Measurements from ENCODE around the gene IQCE. TPM values are rescaled to one million over a fixed set of nuclear protein-coding genes. Genes with fewer than 3 reads are reported as not detected.

The IQCE gene
- total RNA-seq, 1 experiment from 2014 or later, result 13.4 TPM

DNA sequence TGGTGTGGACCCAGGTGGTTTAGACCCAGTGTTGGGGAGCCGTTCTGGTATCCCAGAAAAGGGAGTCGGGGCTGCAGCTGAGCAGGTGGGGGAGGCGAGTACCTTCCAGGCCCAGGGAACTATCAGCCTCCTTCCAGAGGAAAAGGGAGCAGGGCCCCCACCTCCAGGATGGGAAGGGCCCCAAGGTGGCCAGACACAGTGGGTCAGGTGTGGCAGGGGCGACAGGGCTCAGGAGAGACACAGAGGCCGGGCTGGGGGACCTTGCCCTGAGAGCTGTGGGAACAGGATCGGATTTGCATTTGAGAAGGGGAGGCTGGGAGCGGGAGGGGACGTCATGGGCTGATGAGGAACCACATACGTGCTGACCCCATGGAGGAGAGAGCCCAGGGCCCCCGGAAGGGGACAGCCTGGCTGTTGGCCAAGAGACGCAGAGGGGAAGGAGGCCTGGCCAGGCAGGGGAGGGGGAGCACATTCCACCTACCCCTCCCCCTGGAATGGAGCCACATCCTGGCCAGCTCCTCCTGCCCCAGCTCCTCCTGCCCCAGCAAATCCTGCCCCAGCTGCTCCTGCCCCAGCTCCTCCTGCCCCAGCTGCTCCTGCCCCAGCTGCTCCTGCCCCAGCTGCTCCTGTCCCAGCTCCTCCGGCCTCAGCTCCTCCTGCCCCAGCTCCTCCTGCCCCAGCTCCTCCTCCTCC lies 63.3 kb downstream of the IQCE start:
- Mint-ChIP-seq H3K36me3 (ENCODE audit: insufficient read depth, unreplicated experiment) (no peaks in the 10 kb centered on the region), H3K4me1 (ENCODE audit: low read depth, unreplicated experiment) (peaks cover 13% of the 10 kb centered on the region), H3K27me3 (ENCODE audit: insufficient read depth, unreplicated experiment) (no peaks in the 10 kb centered on the region), H3K9me3 (ENCODE audit: unreplicated experiment) (no peaks in the 10 kb centered on the region), H3K27ac (ENCODE audit: unreplicated experiment) (peak overlapping the region; percentile 69), H3K4me3 (ENCODE audit: unreplicated experiment) (peak overlapping the region; percentile 16)
- no peak for TF ChIP-seq CTCF (IDR thresholded peaks at IDR 0.05; ENCODE audit: insufficient read depth in 1 of 2, low read depth in 1 of 2, low read length in 1 of 2, severe bottlenecking in 1 of 2, unreplicated experiment in 1 of 2)
- H3K36me3 ChIP-seq (ENCODE audit: control insufficient read depth, insufficient read depth, low read length), result no peaks in the 10 kb centered on the region
- intact Hi-C loops (cut with micrococcal nuclease; ENCODE audit: unreplicated experiment), result no loop called here
- BruUV-seq (replicated peaks), result no TSS peak
- H3K9me3 ChIP-seq, result no peaks in the 10 kb centered on the region
- peak overlapping the region; percentile 20; the same call in 1 of the 2 replicates for H3K4me3 ChIP-seq (ENCODE audit: low read depth, low read length)
- H3K4me1 ChIP-seq, result peaks cover 36% of the 10 kb centered on the region
- no peaks in the 10 kb centered on the region for H3K27me3 ChIP-seq (replicated peaks; ENCODE audit: control insufficient read depth, insufficient read depth, low read length)
- DNase-seq, result peak; percentile 56 to 93
- ChIA-PET POLR2A (interaction anchor here (0.6 to 1.1 kb wide), 4 partner anchors 9 to 26 kb away, joined by 3 to 16 read pairs (median 4); partner anchors contain the start of gene TTYH3), CTCF (interaction anchor here (0.6 to 1.0 kb wide), 4 partner anchors 9 to 135 kb away, joined by 3 to 10 read pairs (median 4); partner anchors contain the start of gene BRAT1)

GRCh38 chr7:2622869-2623697 lies 64.3 kb downstream of the IQCE start:
- Mint-ChIP-seq H3K4me1 (ENCODE audit: low read depth, unreplicated experiment) (peaks cover 7% of the 10 kb centered on the region), H3K27ac (ENCODE audit: unreplicated experiment) (no peak overlapping the region), H3K36me3 (ENCODE audit: insufficient read depth, unreplicated experiment) (no peaks in the 10 kb centered on the region), H3K9me3 (ENCODE audit: unreplicated experiment) (no peaks in the 10 kb centered on the region), H3K27me3 (ENCODE audit: insufficient read depth, unreplicated experiment) (no peaks in the 10 kb centered on the region), H3K4me3 (ENCODE audit: unreplicated experiment) (no peak overlapping the region)
- Histone ChIP-seq H3K9me3 (no peaks in the 10 kb centered on the region), H3K4me3 (ENCODE audit: low read depth, low read length) (0 out of 2 replicates have a peak overlapping the region, but pooled peaks have one; percentile 3), H3K4me1 (peaks cover 36% of the 10 kb centered on the region), H3K36me3 (ENCODE audit: control insufficient read depth, insufficient read depth, low read length) (no peaks in the 10 kb centered on the region), H3K27me3 (replicated peaks; ENCODE audit: control insufficient read depth, insufficient read depth, low read length) (no peaks in the 10 kb centered on the region)
- ChIA-PET POLR2A (interaction anchor here (1.1 kb wide), 2 partner anchors 8 to 14 kb away, joined by 3 to 4 read pairs; partner anchors contain the start of gene TTYH3), CTCF (interaction anchor here (0.6 to 1.0 kb wide), 2 partner anchors 8 to 20 kb away, joined by 3 to 10 read pairs; no protein-coding TSS in a partner anchor)
- intact Hi-C loops (cut with micrococcal nuclease; ENCODE audit: unreplicated experiment), result no loop called here
- BruUV-seq (replicated peaks), result no TSS peak
- TF ChIP-seq CTCF (IDR thresholded peaks at IDR 0.05; ENCODE audit: insufficient read depth in 1 of 2, low read depth in 1 of 2, low read length in 1 of 2, severe bottlenecking in 1 of 2, unreplicated experiment in 1 of 2), result no peak
- DNase-seq, result peak; percentile 60 to 88

GRCh38 chr7:2623698-2624014 lies 64.9 kb downstream of the IQCE start:
- Mint-ChIP-seq H3K4me3 (ENCODE audit: unreplicated experiment) (no peak overlapping the region), H3K4me1 (ENCODE audit: low read depth, unreplicated experiment) (peaks cover 7% of the 10 kb centered on the region), H3K36me3 (ENCODE audit: insufficient read depth, unreplicated experiment) (no peaks in the 10 kb centered on the region), H3K27me3 (ENCODE audit: insufficient read depth, unreplicated experiment) (no peaks in the 10 kb centered on the region), H3K9me3 (ENCODE audit: unreplicated experiment) (no peaks in the 10 kb centered on the region), H3K27ac (ENCODE audit: unreplicated experiment) (no peak overlapping the region)
- no peak for DNase-seq
- Histone ChIP-seq H3K27me3 (replicated peaks; ENCODE audit: control insufficient read depth, insufficient read depth, low read length) (no peaks in the 10 kb centered on the region), H3K4me1 (peaks cover 36% of the 10 kb centered on the region), H3K36me3 (ENCODE audit: control insufficient read depth, insufficient read depth, low read length) (no peaks in the 10 kb centered on the region), H3K9me3 (no peaks in the 10 kb centered on the region), H3K4me3 (ENCODE audit: low read depth, low read length) (no peak overlapping the region)
- ChIA-PET POLR2A (no interaction called here), CTCF (no interaction called here)
- intact Hi-C loops (cut with micrococcal nuclease; ENCODE audit: unreplicated experiment), result no loop called here
- BruUV-seq (replicated peaks), result no TSS peak
- no peak for TF ChIP-seq CTCF (IDR thresholded peaks at IDR 0.05; ENCODE audit: insufficient read depth in 1 of 2, low read depth in 1 of 2, low read length in 1 of 2, severe bottlenecking in 1 of 2, unreplicated experiment in 1 of 2)

Measured in Caco-2 (cell line).